ENCODE measurements around the gene ATP8A2.
A peak's percentile ranks its signal among the peaks of the same experiment; 100 is the strongest.

ATP8A2 gene

DNA sequence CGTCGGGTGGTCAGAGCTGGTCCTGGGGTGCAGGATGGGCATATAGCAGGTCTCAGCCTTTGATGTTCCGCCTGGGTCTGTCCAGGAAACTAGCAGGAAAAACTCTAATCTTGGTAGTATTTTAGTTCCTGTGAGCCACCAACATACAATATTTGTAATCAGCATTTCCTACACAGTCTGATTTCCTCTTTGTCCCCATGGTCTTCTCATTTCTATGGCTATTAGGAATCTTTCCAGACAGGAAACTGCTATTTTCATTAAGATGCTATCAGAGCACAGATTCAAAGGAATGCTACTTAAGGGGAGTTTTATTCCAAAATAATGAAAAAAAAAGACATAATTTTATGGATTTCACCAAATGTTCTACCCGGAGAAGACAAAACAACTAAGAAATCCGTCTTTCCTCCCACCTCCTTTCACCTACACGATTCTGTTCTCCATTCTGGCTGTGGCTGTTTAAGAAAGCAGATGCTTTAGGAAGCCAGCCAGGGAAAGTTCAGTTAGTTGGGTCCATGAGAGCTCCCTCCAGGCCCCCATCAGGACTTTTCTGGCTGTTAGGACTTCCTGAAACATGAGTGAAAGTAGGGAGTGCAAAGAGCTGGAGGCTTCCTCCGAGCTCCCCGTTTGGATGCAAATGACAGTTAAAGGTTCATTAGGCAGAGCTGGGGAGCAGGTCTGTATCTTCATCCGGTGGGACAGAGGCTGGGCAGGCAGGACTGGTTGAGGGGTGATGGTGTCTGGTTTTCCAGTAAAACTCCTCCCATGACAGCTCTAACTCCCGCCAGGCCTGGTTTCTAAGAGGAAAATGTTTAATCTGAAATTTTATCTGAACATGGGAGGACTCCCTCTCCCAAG lies 643.7 kb downstream of the ATP8A2 start:
- no peak overlapping the region for H3K27ac ChIP-seq
- H3K9ac ChIP-seq (ENCODE audit: insufficient read length): no peak overlapping the region
- H3K9me3 ChIP-seq (ENCODE audit: low read depth, low read length): no peaks in the 10 kb centered on the region
- no peak for TF ChIP-seq FOXP2 (optimal IDR thresholded peaks at IDR 0.05; ENCODE audit: control extremely low read depth, extremely low read length, insufficient read depth)
- no peak for TF ChIP-seq EZH2 (IDR thresholded peaks at IDR 0.05)
- no peak for TF ChIP-seq POLR2AphosphoS5 (IDR thresholded peaks at IDR 0.05; ENCODE audit: borderline replicate concordance, low read depth, low read length)
- peak overlapping the region; percentile 43 for H3K4me3 ChIP-seq
- H3K36me3 ChIP-seq (ENCODE audit: insufficient read depth, low read length): no peaks in the 10 kb centered on the region
- peak; percentile 45 for DNase-seq (ENCODE audit: low read depth, low spot score)

- H3K36me3 ChIP-seq (ENCODE audit: insufficient read depth, low read length): no peaks in the 10 kb centered on the region
- no peak overlapping the region for H3K4me3 ChIP-seq
- DNase-seq (ENCODE audit: low read depth, low spot score): no peak
- no peak overlapping the region for H3K9ac ChIP-seq (ENCODE audit: insufficient read length)
- TF ChIP-seq POLR2AphosphoS5 (IDR thresholded peaks at IDR 0.05; ENCODE audit: borderline replicate concordance, low read depth, low read length) (no peak), EZH2 (IDR thresholded peaks at IDR 0.05) (no peak), FOXP2 (optimal IDR thresholded peaks at IDR 0.05; ENCODE audit: control extremely low read depth, extremely low read length, insufficient read depth) (no peak)
- no peaks in the 10 kb centered on the region for H3K9me3 ChIP-seq (ENCODE audit: low read depth, low read length)
- H3K27ac ChIP-seq: no peak overlapping the region
These were observed 644.4 kb downstream of the ATP8A2 start for GRCh38 chr13:26016189-26016588.

GRCh38 chr13:26017196-26017921 lies 645.6 kb downstream of the ATP8A2 start:
- TF ChIP-seq POLR2AphosphoS5 (IDR thresholded peaks at IDR 0.05; ENCODE audit: borderline replicate concordance, low read depth, low read length): no peak
- TF ChIP-seq FOXP2 (optimal IDR thresholded peaks at IDR 0.05; ENCODE audit: control extremely low read depth, extremely low read length, insufficient read depth): no peak
- no peak for TF ChIP-seq EZH2 (IDR thresholded peaks at IDR 0.05)
- Histone ChIP-seq H3K36me3 (ENCODE audit: insufficient read depth, low read length) (no peaks in the 10 kb centered on the region), H3K9me3 (ENCODE audit: low read depth, low read length) (no peaks in the 10 kb centered on the region), H3K27ac (no peak overlapping the region), H3K9ac (ENCODE audit: insufficient read length) (no peak overlapping the region), H3K4me3 (no peak overlapping the region)
- DNase-seq (ENCODE audit: low read depth, low spot score): no peak

DNA sequence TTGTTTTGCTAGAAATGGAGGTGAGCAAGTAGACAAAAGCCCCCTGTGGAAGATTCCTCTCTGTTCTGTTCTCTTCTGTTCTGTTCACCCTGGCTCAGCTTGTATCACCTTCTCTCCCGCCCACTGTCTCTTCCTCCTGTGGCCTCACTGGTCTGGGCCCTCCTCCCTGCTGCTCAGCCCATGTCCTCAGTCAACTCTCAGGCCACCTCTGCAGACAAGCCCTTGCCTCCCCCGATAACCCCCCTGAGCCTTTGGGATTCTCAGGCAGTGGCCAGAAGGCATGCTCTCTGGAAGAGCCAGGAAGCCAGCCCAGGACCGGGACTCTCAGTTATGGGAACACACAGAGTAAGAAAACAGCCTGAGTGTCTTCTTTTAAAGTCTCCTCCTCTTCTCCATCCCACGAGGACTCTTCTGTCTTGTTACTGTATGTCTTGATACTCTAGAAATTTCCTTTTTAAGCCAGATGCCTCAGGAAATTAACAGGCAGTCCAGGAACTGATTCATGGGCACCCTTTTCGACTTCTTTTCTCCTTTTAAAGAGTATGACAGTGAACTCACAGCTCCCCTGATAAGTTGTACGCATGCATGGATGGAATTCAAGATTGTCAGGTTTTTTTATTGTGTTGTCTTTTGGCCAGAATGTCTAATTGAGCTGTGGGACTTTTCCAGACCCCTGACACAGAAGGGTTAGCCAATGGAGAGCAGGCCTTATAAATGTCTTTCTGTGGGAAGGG lies 646.3 kb downstream of the ATP8A2 start:
- no peak for DNase-seq (ENCODE audit: low read depth, low spot score)

GRCh38 chr13:26019251-26019650 lies 647.5 kb downstream of the ATP8A2 start:
- Histone ChIP-seq H3K9me3 (ENCODE audit: low read depth, low read length) (no peaks in the 10 kb centered on the region), H3K36me3 (ENCODE audit: insufficient read depth, low read length) (no peaks in the 10 kb centered on the region), H3K9ac (ENCODE audit: insufficient read length) (no peak overlapping the region), H3K4me3 (no peak overlapping the region), H3K27ac (no peak overlapping the region)
- TF ChIP-seq EZH2 (IDR thresholded peaks at IDR 0.05) (no peak), FOXP2 (optimal IDR thresholded peaks at IDR 0.05; ENCODE audit: control extremely low read depth, extremely low read length, insufficient read depth) (no peak)
- no peak for DNase-seq (ENCODE audit: low read depth, low spot score)

More for the DNA sequence above, 646.3 kb downstream of the ATP8A2 start:
- Histone ChIP-seq H3K36me3 (ENCODE audit: insufficient read depth, low read length) (no peaks in the 10 kb centered on the region), H3K9me3 (ENCODE audit: low read depth, low read length) (no peaks in the 10 kb centered on the region), H3K27ac (no peak overlapping the region), H3K4me3 (no peak overlapping the region), H3K9ac (ENCODE audit: insufficient read length) (no peak overlapping the region)
- TF ChIP-seq EZH2 (IDR thresholded peaks at IDR 0.05): no peak
- no peak for TF ChIP-seq POLR2AphosphoS5 (IDR thresholded peaks at IDR 0.05; ENCODE audit: borderline replicate concordance, low read depth, low read length)

- Histone ChIP-seq H3K27ac (no peak overlapping the region), H3K4me3 (no peak overlapping the region), H3K9me3 (ENCODE audit: low read depth, low read length) (no peaks in the 10 kb centered on the region), H3K9ac (ENCODE audit: insufficient read length) (no peak overlapping the region), H3K36me3 (ENCODE audit: insufficient read depth, low read length) (no peaks in the 10 kb centered on the region)
- TF ChIP-seq FOXP2 (optimal IDR thresholded peaks at IDR 0.05; ENCODE audit: control extremely low read depth, extremely low read length, insufficient read depth): no peak
- TF ChIP-seq POLR2AphosphoS5 (IDR thresholded peaks at IDR 0.05; ENCODE audit: borderline replicate concordance, low read depth, low read length): no peak
- no peak for TF ChIP-seq EZH2 (IDR thresholded peaks at IDR 0.05)
- DNase-seq (ENCODE audit: low read depth, low spot score): no peak
These were observed 648.4 kb downstream of the ATP8A2 start for GRCh38 chr13:26019881-26020870.

DNA sequence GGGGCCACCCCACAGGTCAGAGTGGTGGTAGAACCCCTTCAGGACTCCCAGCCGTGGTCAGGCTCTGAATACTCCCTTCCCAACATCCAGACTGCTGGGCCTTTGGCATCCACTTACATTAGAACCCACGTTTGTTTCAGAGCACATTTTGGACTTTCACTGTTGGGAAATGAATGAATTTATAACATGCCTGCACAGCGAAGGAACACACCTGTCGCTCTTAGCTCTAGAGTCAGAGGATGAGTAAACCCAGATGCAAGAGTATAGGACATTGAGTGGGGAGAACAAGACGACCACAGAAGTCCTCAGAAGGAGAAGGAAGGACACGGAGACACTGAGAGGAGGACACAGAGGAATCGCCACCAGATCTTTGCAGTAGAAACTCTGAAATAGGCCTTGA lies 649.1 kb downstream of the ATP8A2 start:
- H3K9me3 ChIP-seq (ENCODE audit: low read depth, low read length): no peaks in the 10 kb centered on the region
- H3K4me3 ChIP-seq: no peak overlapping the region
- no peak for DNase-seq (ENCODE audit: low read depth, low spot score)
- no peak overlapping the region for H3K27ac ChIP-seq
- no peak overlapping the region for H3K9ac ChIP-seq (ENCODE audit: insufficient read length)
- TF ChIP-seq EZH2 (IDR thresholded peaks at IDR 0.05) (no peak), POLR2AphosphoS5 (IDR thresholded peaks at IDR 0.05; ENCODE audit: borderline replicate concordance, low read depth, low read length) (no peak), FOXP2 (optimal IDR thresholded peaks at IDR 0.05; ENCODE audit: control extremely low read depth, extremely low read length, insufficient read depth) (no peak)
- no peaks in the 10 kb centered on the region for H3K36me3 ChIP-seq (ENCODE audit: insufficient read depth, low read length)
